Measurements from ENCODE around the gene CRELD1.
A peak's percentile ranks its signal among the peaks of the same experiment; 100 is the strongest.

CRELD1 gene

DNA sequence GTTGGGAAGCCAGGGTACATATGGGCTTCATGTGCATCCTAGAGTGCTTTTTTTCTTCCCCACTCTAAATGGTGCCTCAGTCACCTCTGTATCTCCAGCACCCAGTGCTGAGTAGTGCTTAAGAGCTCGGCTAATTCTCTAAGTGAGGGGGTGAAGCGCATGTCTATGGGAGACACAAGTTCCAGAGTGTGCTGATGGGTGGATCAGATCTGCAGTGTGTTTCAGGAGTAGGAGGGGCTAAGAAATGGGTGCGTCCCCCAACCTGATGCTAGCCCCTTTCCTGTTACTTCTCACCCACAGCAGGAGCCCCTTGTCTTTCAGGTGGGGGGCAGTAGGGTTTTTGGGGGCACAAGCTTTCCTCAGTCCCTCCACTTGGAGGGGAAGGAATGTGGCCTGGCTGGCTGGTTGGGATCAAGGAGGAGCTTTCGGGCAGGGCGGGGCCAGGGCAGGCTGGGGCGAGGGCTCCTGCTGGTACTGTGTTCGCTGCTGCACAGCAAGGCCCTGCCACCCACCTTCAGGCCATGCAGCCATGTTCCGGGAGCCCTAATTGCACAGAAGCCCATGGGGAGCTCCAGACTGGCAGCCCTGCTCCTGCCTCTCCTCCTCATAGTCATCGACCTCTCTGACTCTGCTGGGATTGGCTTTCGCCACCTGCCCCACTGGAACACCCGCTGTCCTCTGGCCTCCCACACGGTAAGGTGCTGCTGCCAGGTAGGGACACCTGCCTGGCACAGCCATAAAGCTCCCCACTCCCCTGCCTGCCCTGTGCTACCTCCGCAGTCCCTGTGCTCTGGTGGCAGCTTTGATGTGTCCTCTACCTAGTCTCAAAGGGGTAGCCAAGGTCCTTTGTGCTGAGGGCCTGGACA lies 31.0 kb upstream of the CRELD1 start, which contains the start of gene IL17RE:
Gene IL17RE, plus strand, starts transcription at position 477 of the 866 bp plus-strand sequence. Its CDS starts 85 bp downstream, at position 562.
- Histone ChIP-seq H3K79me2 (ENCODE audit: control insufficient read depth, insufficient read depth, low read length, poor library complexity) (peaks cover 3% of the 10 kb centered on the region), H2BK5ac (ENCODE audit: low read depth, low read length, poor library complexity) (peak within 1 kb of the TSS; percentile 10), H3K27me3 (ENCODE audit: insufficient read depth, low read length) (no peaks in the 10 kb centered on the region), H3K36me3 (ENCODE audit: control insufficient read depth in 1 of 2, insufficient read depth in 2 of 2, low read length in 2 of 2) (peaks cover 0 to 2% of the 10 kb centered on the region in 2 experiments), H3K9me3 (ENCODE audit: insufficient read depth, low read depth, low read length) (no peaks in the 10 kb centered on the region), H3K4me3 (ENCODE audit: low read depth, low read length) (no peak within 1 kb of the TSS), H3K18ac (ENCODE audit: low read length) (peak within 1 kb of the TSS; percentile 48), H4K8ac (ENCODE audit: low read depth, low read length) (peak within 1 kb of the TSS; percentile 49), H3K23ac (ENCODE audit: low read length) (no peak within 1 kb of the TSS), H4K91ac (ENCODE audit: low read depth, low read length) (peak within 1 kb of the TSS; percentile 80), H3K14ac (ENCODE audit: low read length) (peak within 1 kb of the TSS; percentile 58), H3K4me1 (ENCODE audit: control insufficient read depth in 1 of 2, insufficient read depth in 2 of 2, low read length in 2 of 2) (peaks cover 13 to 21% of the 10 kb centered on the region in 2 experiments), H3K4me2 (ENCODE audit: low read length) (peak within 1 kb of the TSS; percentile 42), H3K4ac (ENCODE audit: low read depth, low read length) (peak within 1 kb of the TSS; percentile 49), H3K9ac (ENCODE audit: low read length) (no peak within 1 kb of the TSS), H2AFZ (ENCODE audit: insufficient read depth, low read length, poor library complexity) (peak within 1 kb of the TSS; percentile 51), H2BK120ac (ENCODE audit: insufficient read depth, low read length, poor library complexity) (peak within 1 kb of the TSS; percentile 73), H3K27ac (ENCODE audit: low read depth, low read length) (peak within 1 kb of the TSS; percentile 0), H2AK5ac (ENCODE audit: low read length) (peak within 1 kb of the TSS; percentile 24), H4K12ac (ENCODE audit: low read depth, low read length) (no peak within 1 kb of the TSS), H3K79me1 (ENCODE audit: low read length) (peaks cover 6% of the 10 kb centered on the region), H2BK12ac (ENCODE audit: low read length) (peak within 1 kb of the TSS; percentile 24)
- peak in 1 of 2 donors; percentile 51 for DNase-seq
- WGBS (ENCODE audit: extremely low coverage, insufficient coverage, insufficient read length): no CpG with 5 or more reads among the region's 13 CpGs

- Histone ChIP-seq H4K91ac (ENCODE audit: low read depth, low read length) (peak overlapping the region; percentile 80), H3K4ac (ENCODE audit: low read depth, low read length) (peak overlapping the region; percentile 49), H2AFZ (ENCODE audit: insufficient read depth, low read length, poor library complexity) (peak overlapping the region; percentile 51), H2AK5ac (ENCODE audit: low read length) (no peak overlapping the region), H3K27me3 (ENCODE audit: insufficient read depth, low read length) (no peaks in the 10 kb centered on the region), H3K9me3 (ENCODE audit: insufficient read depth, low read depth, low read length) (no peaks in the 10 kb centered on the region), H3K4me1 (ENCODE audit: control insufficient read depth in 1 of 2, insufficient read depth in 2 of 2, low read length in 2 of 2) (peaks cover 13 to 19% of the 10 kb centered on the region in 2 experiments), H4K8ac (ENCODE audit: low read depth, low read length) (peak overlapping the region; percentile 49), H3K4me2 (ENCODE audit: low read length) (peak overlapping the region; percentile 42), H3K23ac (ENCODE audit: low read length) (no peak overlapping the region), H3K18ac (ENCODE audit: low read length) (peak overlapping the region; percentile 48), H3K14ac (ENCODE audit: low read length) (peak overlapping the region; percentile 58), H4K12ac (ENCODE audit: low read depth, low read length) (no peak overlapping the region), H3K9ac (ENCODE audit: low read length) (no peak overlapping the region), H2BK120ac (ENCODE audit: insufficient read depth, low read length, poor library complexity) (peak overlapping the region; percentile 73), H3K4me3 (ENCODE audit: low read depth, low read length) (no peak overlapping the region), H2BK12ac (ENCODE audit: low read length) (peak overlapping the region; percentile 24), H3K79me1 (ENCODE audit: low read length) (peaks cover 6% of the 10 kb centered on the region), H2BK5ac (ENCODE audit: low read depth, low read length, poor library complexity) (peak overlapping the region; percentile 10), H3K36me3 (ENCODE audit: control insufficient read depth in 1 of 2, insufficient read depth in 2 of 2, low read length in 2 of 2) (peaks cover 0 to 2% of the 10 kb centered on the region in 2 experiments), H3K27ac (ENCODE audit: low read depth, low read length) (no peak overlapping the region), H3K79me2 (ENCODE audit: control insufficient read depth, insufficient read depth, low read length, poor library complexity) (peaks cover 3% of the 10 kb centered on the region)
- no peak for DNase-seq
- no CpG with 5 or more reads among the region's 4 CpGs for WGBS (ENCODE audit: extremely low coverage, insufficient coverage, insufficient read length)
These were observed 30.4 kb upstream of the CRELD1 start for GRCh38 chr3:9903238-9903624.

DNA sequence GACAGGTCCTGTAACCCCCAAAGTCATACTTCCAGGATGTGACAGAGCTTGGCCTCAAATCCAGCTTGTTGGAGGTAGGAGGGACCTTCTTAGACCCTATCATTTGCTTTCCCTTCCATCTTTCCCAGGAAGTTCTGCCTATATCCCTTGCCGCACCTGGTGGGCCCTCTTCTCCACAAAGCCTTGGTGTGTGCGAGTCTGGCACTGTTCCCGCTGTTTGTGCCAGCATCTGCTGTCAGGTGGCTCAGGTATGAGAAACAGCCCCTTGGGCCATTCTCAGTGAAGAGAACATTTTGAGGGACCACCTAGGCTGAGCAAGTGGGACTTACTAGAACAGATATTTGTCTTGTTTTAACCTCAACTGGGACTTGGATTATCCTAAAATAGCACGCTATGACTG lies 29.7 kb upstream of the CRELD1 start:
- Histone ChIP-seq H2AFZ (ENCODE audit: insufficient read depth, low read length, poor library complexity) (no peak overlapping the region), H3K14ac (ENCODE audit: low read length) (peak overlapping the region; percentile 41), H2BK5ac (ENCODE audit: low read depth, low read length, poor library complexity) (peak overlapping the region; percentile 19), H4K8ac (ENCODE audit: low read depth, low read length) (no peak overlapping the region), H2AK5ac (ENCODE audit: low read length) (peak overlapping the region; percentile 89), H4K91ac (ENCODE audit: low read depth, low read length) (peak overlapping the region; percentile 50), H3K36me3 (ENCODE audit: control insufficient read depth in 1 of 2, insufficient read depth in 2 of 2, low read length in 2 of 2) (peaks cover 0 to 2% of the 10 kb centered on the region in 2 experiments), H2BK12ac (ENCODE audit: low read length) (peak overlapping the region; percentile 54), H3K4ac (ENCODE audit: low read depth, low read length) (peak overlapping the region; percentile 33), H3K4me2 (ENCODE audit: low read length) (no peak overlapping the region), H3K9me3 (ENCODE audit: insufficient read depth, low read depth, low read length) (no peaks in the 10 kb centered on the region), H3K18ac (ENCODE audit: low read length) (no peak overlapping the region), H3K79me2 (ENCODE audit: control insufficient read depth, insufficient read depth, low read length, poor library complexity) (peaks cover 3% of the 10 kb centered on the region), H3K27me3 (ENCODE audit: insufficient read depth, low read length) (no peaks in the 10 kb centered on the region), H4K12ac (ENCODE audit: low read depth, low read length) (no peak overlapping the region), H3K27ac (ENCODE audit: low read depth, low read length) (no peak overlapping the region), H3K79me1 (ENCODE audit: low read length) (peaks cover 6% of the 10 kb centered on the region), H3K4me1 (ENCODE audit: control insufficient read depth in 1 of 2, insufficient read depth in 2 of 2, low read length in 2 of 2) (peaks cover 13 to 19% of the 10 kb centered on the region in 2 experiments), H3K23ac (ENCODE audit: low read length) (no peak overlapping the region), H3K9ac (ENCODE audit: low read length) (no peak overlapping the region), H2BK120ac (ENCODE audit: insufficient read depth, low read length, poor library complexity) (no peak overlapping the region), H3K4me3 (ENCODE audit: low read depth, low read length) (no peak overlapping the region)
- no peak for DNase-seq
- no CpG with 5 or more reads among the region's 4 CpGs for WGBS (ENCODE audit: extremely low coverage, insufficient coverage, insufficient read length)

DNA sequence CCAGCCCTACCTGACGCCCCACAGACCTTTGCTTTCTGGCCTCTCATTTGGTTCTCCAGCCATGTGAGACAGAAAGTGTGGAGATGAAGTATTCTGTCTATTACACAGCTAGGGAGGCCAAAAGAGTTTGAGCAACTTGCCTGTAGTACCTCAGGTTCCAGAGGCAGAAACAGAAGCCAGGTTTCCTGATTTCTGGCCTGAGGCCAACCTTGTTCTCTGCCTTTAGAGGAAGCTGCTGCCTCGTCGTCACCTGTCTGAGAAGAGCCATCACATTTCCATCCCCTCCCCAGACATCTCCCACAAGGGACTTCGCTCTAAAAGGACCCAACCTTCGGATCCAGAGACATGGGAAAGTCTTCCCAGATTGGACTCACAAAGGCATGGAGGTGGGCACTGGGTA lies 27.2 kb upstream of the CRELD1 start:
- no peak overlapping the region for H3K23ac ChIP-seq (ENCODE audit: low read length)
- WGBS (ENCODE audit: extremely low coverage, insufficient coverage, insufficient read length): no CpG with 5 or more reads among the region's 5 CpGs
- no peak for DNase-seq

More for the DNA sequence above, 27.2 kb upstream of the CRELD1 start:
- Histone ChIP-seq H3K27me3 (ENCODE audit: insufficient read depth, low read length) (no peaks in the 10 kb centered on the region), H2AFZ (ENCODE audit: insufficient read depth, low read length, poor library complexity) (no peak overlapping the region), H3K4me2 (ENCODE audit: low read length) (no peak overlapping the region), H3K9me3 (ENCODE audit: insufficient read depth, low read depth, low read length) (no peaks in the 10 kb centered on the region), H4K12ac (ENCODE audit: low read depth, low read length) (no peak overlapping the region), H3K18ac (ENCODE audit: low read length) (no peak overlapping the region), H3K14ac (ENCODE audit: low read length) (no peak overlapping the region), H2AK5ac (ENCODE audit: low read length) (no peak overlapping the region), H3K79me2 (ENCODE audit: control insufficient read depth, insufficient read depth, low read length, poor library complexity) (peaks cover 3% of the 10 kb centered on the region), H3K27ac (ENCODE audit: low read depth, low read length) (no peak overlapping the region), H2BK12ac (ENCODE audit: low read length) (no peak overlapping the region), H3K4me3 (ENCODE audit: low read depth, low read length) (no peak overlapping the region), H3K79me1 (ENCODE audit: low read length) (peaks cover 6% of the 10 kb centered on the region), H2BK120ac (ENCODE audit: insufficient read depth, low read length, poor library complexity) (no peak overlapping the region), H2BK5ac (ENCODE audit: low read depth, low read length, poor library complexity) (no peak overlapping the region), H3K36me3 (ENCODE audit: control insufficient read depth in 1 of 2, insufficient read depth in 2 of 2, low read length in 2 of 2) (peaks cover 3 to 5% of the 10 kb centered on the region in 2 experiments), H4K8ac (ENCODE audit: low read depth, low read length) (no peak overlapping the region), H3K9ac (ENCODE audit: low read length) (no peak overlapping the region), H3K4ac (ENCODE audit: low read depth, low read length) (no peak overlapping the region), H3K4me1 (ENCODE audit: control insufficient read depth in 1 of 2, insufficient read depth in 2 of 2, low read length in 2 of 2) (peaks cover 13 to 19% of the 10 kb centered on the region in 2 experiments), H4K91ac (ENCODE audit: low read depth, low read length) (no peak overlapping the region)
